HG03378 (cell line): ENCODE results near the gene KHK.
A peak's percentile ranks its signal among the peaks of the same experiment; 100 is the strongest.
"Not testable (repeated sequence)": the region's sequence is repeated elsewhere in the genome, so short reads cannot be mapped to it uniquely, and the experiment has no call there.

Experiments
- ATAC-seq: cut with Tn5 transposase; IDR thresholded peaks from one replicate; pipeline ENCODE4 v1.9.1; 2021; ENCODE audit warnings: mild to moderate bottlenecking, moderate library complexity; ENCODE audit not compliant: unreplicated experiment

The KHK gene

GRCh38 chr2:27059141-27059820, 27.3 kb upstream of the KHK start:
- ATAC-seq: no peak

DNA sequence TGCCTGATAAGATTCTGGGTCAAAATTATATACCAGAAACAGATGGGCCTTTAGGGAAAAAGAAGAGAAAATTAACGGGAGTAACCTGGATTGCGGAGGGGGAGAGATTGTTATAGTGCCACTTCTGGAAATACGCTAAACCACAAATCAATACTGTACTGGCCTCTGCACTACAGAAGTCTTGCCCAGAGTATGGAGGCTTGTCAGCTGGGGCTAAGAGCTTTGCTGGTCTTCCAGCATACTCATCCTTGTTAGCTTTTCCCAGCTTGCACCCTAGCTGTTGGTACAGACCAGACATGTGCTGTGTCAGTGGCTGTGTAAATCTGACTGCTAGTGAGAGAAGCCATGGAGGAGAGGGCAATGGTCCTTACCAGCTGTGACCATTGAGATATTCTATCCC, 26.2 kb upstream of the KHK start:
- ATAC-seq: no peak

GRCh38 chr2:27065128-27065527, 21.4 kb upstream of the KHK start:
- no peak for ATAC-seq

GRCh38 chr2:27067385-27067784, 19.2 kb upstream of the KHK start:
- no peak for ATAC-seq

DNA sequence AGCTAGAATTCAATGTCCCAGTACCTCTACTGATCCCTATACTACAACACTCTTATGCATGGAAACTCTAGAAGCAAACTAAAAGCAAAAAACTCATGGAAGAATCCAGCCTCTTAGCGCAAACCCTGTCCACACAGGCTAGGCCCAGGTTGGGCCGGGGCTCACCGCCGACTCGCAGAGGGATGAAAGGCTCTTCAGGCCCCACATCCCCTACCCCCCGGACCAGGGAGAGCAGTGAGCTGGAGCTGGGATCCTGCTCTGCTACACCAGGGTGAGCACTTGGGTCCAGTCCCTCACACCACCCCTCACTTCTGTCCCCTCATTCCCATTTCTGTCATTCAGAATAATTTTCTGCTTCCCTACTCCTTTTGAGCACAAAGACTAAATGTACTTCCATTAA, 17.1 kb upstream of the KHK start:
- no peak for ATAC-seq

- ATAC-seq: no peak
Measured at GRCh38 chr2:27069961-27070618, 16.5 kb upstream of the KHK start.

DNA sequence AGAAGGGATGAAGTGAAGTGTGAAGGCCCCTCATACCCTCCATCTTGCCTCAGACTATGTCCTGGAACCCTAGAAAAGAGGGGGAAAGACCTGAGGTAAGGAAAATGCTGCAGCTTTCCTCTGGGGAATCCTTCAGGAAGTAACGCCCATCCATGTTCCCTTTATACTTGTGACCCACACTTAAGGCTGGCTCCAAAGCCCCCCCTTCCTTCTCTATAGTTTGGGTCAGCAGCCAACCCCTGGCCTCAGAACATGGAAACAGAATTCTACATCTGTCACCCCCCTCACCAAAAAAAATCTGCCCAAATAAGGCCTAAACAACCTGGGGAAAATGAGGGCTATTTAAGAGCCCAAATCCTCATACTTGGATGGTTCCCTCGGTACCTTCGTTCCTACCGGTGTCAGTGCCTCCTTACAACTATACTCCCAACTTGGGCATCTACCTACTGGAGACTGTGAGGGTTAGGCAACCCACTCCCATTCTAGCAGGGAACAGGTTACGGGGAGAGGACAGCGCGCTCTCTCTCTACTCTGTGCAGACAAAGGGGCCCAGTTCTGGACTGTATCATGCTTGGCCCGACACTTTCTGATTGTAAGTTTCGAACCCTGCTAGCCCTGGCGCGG, 15.8 kb upstream of the KHK start:
- ATAC-seq: no peak

DNA sequence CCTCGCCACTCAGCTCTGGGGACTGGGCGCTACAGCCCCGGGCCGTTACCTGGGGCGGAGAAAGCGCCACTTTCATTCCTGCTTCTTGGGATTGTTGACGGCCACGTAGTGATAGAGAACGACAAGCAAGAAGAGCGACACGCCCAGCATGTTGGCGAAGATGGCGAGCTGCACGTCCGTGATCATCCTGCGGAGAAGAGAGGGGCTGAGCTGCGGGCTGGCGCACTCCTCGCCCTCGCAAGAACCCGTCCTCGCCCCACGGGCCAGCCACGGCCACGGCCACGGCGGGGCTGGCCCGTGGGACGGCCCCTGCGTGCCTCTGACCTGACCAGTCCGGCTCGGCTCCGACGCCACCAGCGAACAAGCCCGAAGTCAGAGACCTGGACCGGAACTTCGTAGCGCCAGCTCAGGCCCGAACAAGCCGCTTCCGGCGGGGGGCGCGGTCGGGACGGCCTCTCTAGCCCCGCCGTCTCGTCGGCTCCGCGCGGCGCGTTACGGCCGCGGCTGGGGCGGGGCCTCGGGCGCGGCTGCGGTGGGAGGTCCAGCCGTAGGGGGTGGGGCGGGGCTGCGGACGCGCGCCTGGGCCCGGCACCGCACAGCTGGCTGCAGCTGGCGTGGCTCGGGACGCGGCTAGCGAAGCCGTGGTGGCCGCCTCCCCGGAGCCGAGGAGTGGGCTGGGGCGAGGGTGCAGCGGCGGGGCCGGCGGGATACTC, 15.1 kb upstream of the KHK start, which contains the start of gene OST4:
Gene OST4 (minus strand): TSS at position 378 of the 713 bp plus-strand sequence.
- peak; percentile 64 for ATAC-seq

- ATAC-seq: peak; percentile 16
Measured at GRCh38 chr2:27071990-27072830, 14.4 kb upstream of the KHK start.

DNA sequence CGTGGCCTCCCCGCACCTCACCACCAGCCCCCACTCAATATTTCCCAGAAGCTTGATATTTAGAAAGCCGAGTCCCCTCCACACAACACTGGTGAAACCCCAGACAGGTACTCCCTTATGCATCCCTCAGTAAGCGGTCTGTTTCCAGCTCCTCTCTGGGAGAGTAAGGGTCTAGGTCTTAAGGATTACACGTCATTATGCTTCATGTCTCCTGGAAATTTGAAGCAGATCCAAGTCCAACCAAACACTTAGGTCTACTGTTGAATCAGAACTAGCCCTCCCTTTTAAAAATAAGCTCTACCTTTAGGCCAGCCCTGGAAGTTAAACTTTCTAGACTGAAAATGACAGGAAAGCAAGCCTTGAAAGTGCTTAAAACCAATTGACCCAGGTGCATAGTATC, 13.7 kb upstream of the KHK start:
- no peak for ATAC-seq

DNA sequence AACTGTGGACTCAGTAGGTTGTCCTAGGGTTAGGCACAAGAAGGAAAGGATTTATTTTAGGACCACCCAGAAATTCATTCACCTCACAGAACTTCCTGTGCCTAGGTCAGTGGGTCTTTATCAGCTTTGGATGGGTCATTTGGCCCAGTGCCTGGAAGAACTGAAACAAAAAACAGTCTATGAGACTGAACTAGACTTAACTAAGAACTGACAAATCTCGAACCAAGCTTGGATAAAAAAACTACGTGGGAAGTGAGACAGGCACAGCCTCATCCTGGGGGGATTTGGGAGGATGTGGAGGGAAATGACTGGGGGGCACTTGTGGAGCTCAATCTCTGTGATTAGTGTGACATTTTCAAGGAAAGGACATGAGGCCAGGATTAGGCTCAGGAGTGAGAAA, 12.8 kb upstream of the KHK start:
- no peak for ATAC-seq

GRCh38 chr2:27074738-27075565, 11.6 kb upstream of the KHK start:
- no peak for ATAC-seq

DNA sequence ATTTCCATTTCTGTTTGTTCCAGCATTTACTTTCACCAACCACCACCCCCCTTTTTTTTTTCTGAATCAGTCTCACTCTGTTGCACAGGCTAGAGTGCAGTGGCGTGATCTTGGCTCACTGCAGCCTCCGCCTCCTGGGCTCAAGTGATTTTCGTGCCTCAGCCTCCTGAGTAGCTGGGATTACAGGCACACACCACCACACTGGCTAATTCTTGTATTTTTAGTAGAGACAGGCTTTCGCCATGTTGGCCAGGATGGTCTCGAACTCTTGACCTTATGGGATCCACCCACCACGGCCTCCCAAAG, 11.1 kb upstream of the KHK start:
- not testable (repeated sequence) for ATAC-seq

- no peak for ATAC-seq
Measured at GRCh38 chr2:27076323-27076722, 10.2 kb upstream of the KHK start.

DNA sequence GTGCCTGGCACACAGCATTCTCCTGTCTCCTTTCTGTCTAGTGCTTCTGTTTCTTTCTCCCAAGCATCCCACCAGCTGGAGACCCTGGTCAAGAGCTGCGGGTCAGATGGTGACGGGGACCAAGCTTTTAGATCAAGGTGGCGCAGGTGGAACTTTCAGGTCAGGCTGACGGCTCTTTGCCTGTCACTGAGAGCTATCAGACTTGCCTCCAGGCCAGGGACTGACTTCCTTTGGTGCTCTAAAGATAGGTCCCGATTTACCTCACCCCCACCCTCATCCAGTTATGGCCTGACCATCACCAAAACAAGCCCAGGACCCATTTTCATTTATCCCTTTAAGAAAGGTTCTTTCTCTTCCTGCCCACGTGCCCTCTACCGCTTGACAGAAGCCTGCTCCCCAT, 9.3 kb upstream of the KHK start:
- no peak for ATAC-seq

GRCh38 chr2:27078267-27079194, 8.0 kb upstream of the KHK start, which contains the start of gene EMILIN1:
TSS of gene EMILIN1 (plus strand) at chr2:27078615. CDS start at chr2:27079066, 451 bp downstream.
- no peak for ATAC-seq

GRCh38 chr2:27079233-27080139, 7.1 kb upstream of the KHK start:
- no peak for ATAC-seq

DNA sequence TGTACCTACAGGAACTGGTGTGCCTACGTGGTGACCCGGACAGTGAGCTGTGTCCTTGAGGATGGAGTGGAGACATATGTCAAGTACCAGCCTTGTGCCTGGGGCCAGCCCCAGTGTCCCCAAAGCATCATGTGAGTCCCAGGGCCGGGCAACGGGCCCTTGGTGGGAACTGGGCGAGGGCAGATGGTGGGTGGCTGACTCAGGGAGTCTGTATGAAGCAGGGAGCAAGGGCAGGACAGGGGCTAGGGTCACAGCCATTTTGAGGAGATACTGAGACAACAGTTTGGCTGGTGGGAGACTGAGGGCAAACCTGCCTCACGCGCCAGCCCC, 6.5 kb upstream of the KHK start:
- no peak for ATAC-seq
